Endodermal cell (in vitro differentiated cells): ENCODE data around the gene RIPK1. TPM values are rescaled to one million over a fixed set of nuclear protein-coding genes. Genes with fewer than 3 reads are reported as not detected.

ENCODE experiments used
- DNase-seq: peaks from one replicate; pipeline ENCODE4 v3.0.0-alpha.2; 2017
- H3K27ac ChIP-seq: 2 replicates; pipeline ENCODE4 v1.5.1; 2013; ENCODE audit warnings: mild to moderate bottlenecking, low read depth, low read length, moderate library complexity
- H3K27me3 ChIP-seq: 2 replicates; pipeline ENCODE4 v1.6.1; 2013; ENCODE audit warnings: mild to moderate bottlenecking, low read length, moderate library complexity; ENCODE audit not compliant: insufficient read depth, control insufficient read depth, poor library complexity, severe bottlenecking
- H3K36me3 ChIP-seq: 2 replicates; pipeline ENCODE4 v1.7.0; 2013; ENCODE audit warnings: mild to moderate bottlenecking, low read length, moderate library complexity; ENCODE audit not compliant: control insufficient read depth, insufficient read depth
- H3K4me1 ChIP-seq: one replicate; pipeline ENCODE4 v1.7.0; 2013; ENCODE audit warnings: low read length; ENCODE audit not compliant: control insufficient read depth, insufficient read depth
- H3K4me3 ChIP-seq: 2 replicates; pipeline ENCODE4 v1.5.1; 2013; ENCODE audit warnings: mild to moderate bottlenecking, low read length, moderate library complexity
- H3K9ac ChIP-seq: 2 replicates; pipeline ENCODE4 v1.6.1; 2013; ENCODE audit warnings: mild to moderate bottlenecking, low read length, moderate library complexity; ENCODE audit not compliant: poor library complexity, severe bottlenecking; ENCODE audit errors: extremely low read depth
- H3K9me3 ChIP-seq: 2 replicates; pipeline ENCODE4 v1.6.1; 2013; ENCODE audit warnings: mild to moderate bottlenecking, low read length, moderate library complexity; ENCODE audit not compliant: control insufficient read depth
- H3K27ac Mint-ChIP-seq: 2 replicates; pipeline ENCODE4 v1.8.0; 2020; ENCODE audit warnings: mixed read lengths
- H3K27me3 Mint-ChIP-seq: 2 replicates; pipeline ENCODE4 v1.8.0; 2021; ENCODE audit warnings: mild to moderate bottlenecking, mixed read lengths; ENCODE audit not compliant: insufficient read depth
- H3K36me3 Mint-ChIP-seq: 2 replicates; pipeline ENCODE4 v1.8.0; 2020; ENCODE audit warnings: low read depth, mixed read lengths
- H3K4me1 Mint-ChIP-seq: 2 replicates; pipeline ENCODE4 v1.8.0; 2020; ENCODE audit warnings: mixed read lengths
- H3K4me3 Mint-ChIP-seq: 2 replicates; pipeline ENCODE4 v1.8.0; 2020; ENCODE audit warnings: mild to moderate bottlenecking, moderate library complexity, mixed read lengths
- H3K9me3 Mint-ChIP-seq: 2 replicates; pipeline ENCODE4 v1.8.0; 2020; ENCODE audit warnings: mild to moderate bottlenecking, mixed read lengths
- CTCF ChIP-seq: fragments of 200-600 bp; sonication (generic); conservative IDR thresholded peaks from 2 replicates; pipeline ENCODE4 v1.5.0; 2021; ENCODE audit warnings: antibody characterized with exemption, mild to moderate bottlenecking
- WGBS, 2 experiments: methylation state at CpG; one replicate each; pipeline versions ENCODE4 v1.1.5 to v1.1.7; 2013; ENCODE audit warnings: missing lambda C conversion rate in 2 of 2, mixed read lengths in 1 of 2; ENCODE audit not compliant: insufficient coverage in 1 of 2, insufficient read length in 1 of 2; 5-methylcytosine and 5-hydroxymethylcytosine counted together
- total RNA-seq, 2 donors: library from RNA; stranded (reverse); fragmentation: NEBNext Ultra II Directional in 1 of 2; extraction: Animal tissue kit (Norgen Biotek cat#: 25700) in 1 of 2; gene quantifications; 2 replicates in 1 of 2; 3 replicates in 1 of 2; pipeline ENCODE4 v1.2.1, GENCODE V29; 2021

Gene RIPK1
- total RNA-seq, 2 donors from 2014 or later: 10.2 to 18.7 TPM

GRCh38 chr6:3031857-3032640 lies 36.2 kb upstream of the RIPK1 start:
- Histone ChIP-seq H3K36me3 (no peaks in the 10 kb centered on the region), H3K27me3 (no peaks in the 10 kb centered on the region), H3K4me1 (no peaks in the 10 kb centered on the region), H3K9me3 (peaks cover 36% of the 10 kb centered on the region), H3K27ac (no peak overlapping the region), H3K4me3 (no peak overlapping the region), H3K9ac (no peak overlapping the region)
- no peak overlapping the region for H3K4me3 Mint-ChIP-seq
- peaks cover 2% of the 10 kb centered on the region for H3K36me3 Mint-ChIP-seq
- H3K27me3 Mint-ChIP-seq: peaks cover 7% of the 10 kb centered on the region
- no peaks in the 10 kb centered on the region for H3K4me1 Mint-ChIP-seq
- WGBS, 2 experiments: 71 to 72% methylated on average over 11 to 15 of the region's 15 CpGs
- H3K27ac Mint-ChIP-seq: no peak overlapping the region
- no peak for DNase-seq
- peak; percentile 53 for TF ChIP-seq CTCF
- H3K9me3 Mint-ChIP-seq: peaks cover 39% of the 10 kb centered on the region

GRCh38 chr6:3032986-3033385 lies 35.3 kb upstream of the RIPK1 start:
- WGBS, 2 experiments: 85 to 95% methylated on average over 3 of the region's 3 CpGs
- Histone ChIP-seq H3K36me3 (no peaks in the 10 kb centered on the region), H3K9ac (no peak overlapping the region), H3K27me3 (no peaks in the 10 kb centered on the region), H3K27ac (no peak overlapping the region), H3K4me1 (no peaks in the 10 kb centered on the region), H3K9me3 (peaks cover 46% of the 10 kb centered on the region), H3K4me3 (no peak overlapping the region)
- Mint-ChIP-seq H3K36me3 (no peaks in the 10 kb centered on the region), H3K27ac (no peak overlapping the region), H3K4me1 (peaks cover 1% of the 10 kb centered on the region), H3K4me3 (no peak overlapping the region), H3K27me3 (peaks cover 10% of the 10 kb centered on the region), H3K9me3 (peaks cover 41% of the 10 kb centered on the region)
- DNase-seq: no peak
- no peak for TF ChIP-seq CTCF

- H3K27me3 Mint-ChIP-seq: peaks cover 12% of the 10 kb centered on the region
- Histone ChIP-seq H3K36me3 (no peaks in the 10 kb centered on the region), H3K27ac (no peak overlapping the region), H3K9me3 (peaks cover 49% of the 10 kb centered on the region), H3K4me3 (no peak overlapping the region), H3K9ac (no peak overlapping the region), H3K27me3 (no peaks in the 10 kb centered on the region), H3K4me1 (no peaks in the 10 kb centered on the region)
- H3K27ac Mint-ChIP-seq: no peak overlapping the region
- H3K4me3 Mint-ChIP-seq: no peak overlapping the region
- no peaks in the 10 kb centered on the region for H3K36me3 Mint-ChIP-seq
- no peak for TF ChIP-seq CTCF
- peaks cover 7% of the 10 kb centered on the region for H3K4me1 Mint-ChIP-seq
- H3K9me3 Mint-ChIP-seq: peaks cover 36% of the 10 kb centered on the region
- no peak for DNase-seq
- WGBS, 2 experiments: 95% methylated on average over 3 to 5 of the region's 5 CpGs
Observed at GRCh38 chr6:3033652-3034051, 34.6 kb upstream of the RIPK1 start.
